Muscle of back (tissue), 11 donors: ENCODE measurements around the gene ITPK1. TPM values are rescaled to one million over a fixed set of nuclear protein-coding genes. Genes with fewer than 3 reads are reported as not detected.
"Not testable (repeated sequence)": the region's sequence is repeated elsewhere in the genome, so short reads cannot be mapped to it uniquely, and the experiment has no call there.

Experiments
- DNase-seq, 3 donors: peaks; one replicate each; pipeline versions ENCODE4 v3.0.0 to v3.0.0-alpha.2; 2013
- polyA plus RNA-seq, 10 donors: library from polyadenylated mRNA; unstranded; fragments of 120-200 nt; gene quantifications; one replicate each; pipeline ENCODE4 v1.2.1, GENCODE V29; 2013; ENCODE audit not compliant: insufficient read length in 10 of 10

Gene ITPK1
- polyA plus RNA-seq, 10 donors: 10.0 to 21.2 (median 14.4) TPM

GRCh38 chr14:93132472-93133065 is 16.8 kb upstream of the ITPK1 start:
- DNase-seq: peak in 1 of 3 donors; percentile 26

DNA sequence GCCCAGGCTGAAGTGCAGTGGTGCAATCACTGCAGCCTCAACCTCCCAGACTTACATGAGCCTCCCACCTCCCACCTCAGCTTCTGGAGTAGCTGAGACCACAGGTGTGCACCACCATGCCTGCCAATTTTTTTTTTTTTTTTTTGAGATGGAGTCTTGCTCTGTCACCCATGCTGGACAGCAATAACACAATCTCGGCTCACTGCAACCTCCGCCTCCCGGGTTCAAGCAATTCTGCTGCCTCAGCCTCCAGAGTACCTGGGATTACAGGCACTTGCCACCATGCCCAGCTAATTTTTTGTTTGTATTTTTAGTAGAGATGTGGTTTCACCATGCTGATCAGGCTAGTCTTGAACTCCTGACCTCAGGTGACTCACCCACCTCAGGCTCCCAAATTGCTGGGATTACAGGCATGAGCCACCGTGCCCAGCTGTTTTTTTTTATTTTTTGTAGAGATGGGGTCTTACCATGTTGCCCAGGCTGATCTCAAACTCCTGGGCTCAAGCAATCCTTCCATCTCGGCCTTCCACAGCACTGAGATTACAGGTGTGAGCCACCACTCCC is 15.6 kb upstream of the ITPK1 start:
- DNase-seq: not testable (repeated sequence)

- DNase-seq: no peak
These were observed 13.2 kb upstream of the ITPK1 start for GRCh38 chr14:93128725-93129459.

GRCh38 chr14:93126111-93126510 is 10.4 kb upstream of the ITPK1 start:
- no peak for DNase-seq

DNA sequence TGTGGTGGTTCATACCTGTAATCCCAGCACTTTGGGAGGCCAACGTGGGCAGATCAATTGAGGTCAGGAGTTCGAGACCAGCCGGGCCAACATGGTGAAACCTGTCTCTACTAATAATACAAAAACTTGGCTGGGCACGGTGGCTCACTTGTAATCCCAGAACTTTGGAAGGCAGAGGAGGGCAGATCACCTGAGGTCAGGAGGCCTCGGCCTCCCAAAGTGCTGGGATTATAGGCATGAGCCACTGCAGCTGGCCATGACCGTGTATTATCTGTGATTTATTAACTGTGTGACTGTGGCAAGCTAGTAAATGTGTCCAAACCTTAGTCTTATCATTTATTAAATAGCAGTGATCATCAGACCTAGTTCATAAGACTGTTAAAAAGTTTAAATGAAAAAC is 7.1 kb upstream of the ITPK1 start:
- DNase-seq: no peak

GRCh38 chr14:93121030-93121834 is 5.5 kb upstream of the ITPK1 start:
- no peak for DNase-seq

DNA sequence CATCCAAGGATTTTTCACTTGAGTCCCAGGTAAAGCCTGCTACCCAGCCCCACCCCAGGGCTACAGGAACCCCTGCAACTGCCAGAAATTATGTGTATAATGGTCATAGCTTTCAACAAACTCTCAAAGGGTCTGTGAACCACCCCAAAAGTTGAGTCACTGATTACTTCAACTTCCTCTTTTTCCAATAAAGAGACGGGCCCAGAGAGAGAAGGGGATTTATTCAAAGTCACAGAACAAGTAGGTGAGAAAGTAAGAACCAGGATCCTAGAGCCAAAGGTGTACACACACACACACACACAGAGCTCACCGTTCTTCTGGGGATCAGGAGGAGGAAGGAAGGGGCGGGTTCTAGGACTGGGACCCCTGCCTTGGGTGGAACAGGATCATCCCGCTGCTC is 4.8 kb upstream of the ITPK1 start:
- DNase-seq: no peak

GRCh38 chr14:93116676-93117200 is 1.0 kb upstream of the ITPK1 start:
- no peak for DNase-seq

GRCh38 chr14:93115069-93115820 is 480 bp downstream of the ITPK1 start:
- peak; percentile 84 to 94 (median 89) for DNase-seq

DNA sequence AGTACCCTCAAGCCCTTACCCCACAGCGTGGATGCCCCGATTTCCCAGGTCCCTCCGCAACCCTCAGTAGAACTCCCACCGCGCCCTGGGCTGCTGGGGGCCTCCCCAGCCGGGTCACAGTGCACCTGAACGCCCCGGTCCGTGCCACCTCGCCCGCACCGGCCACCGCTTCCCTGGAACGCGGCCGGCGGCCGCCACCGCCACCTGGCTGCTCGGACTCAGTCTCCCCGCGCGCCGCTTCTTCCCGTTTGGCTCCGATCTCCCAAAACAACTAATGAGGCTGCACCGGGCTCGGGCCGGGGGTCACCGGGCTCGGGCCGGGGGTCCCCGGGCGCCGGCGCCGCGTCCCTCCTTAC is 1.0 kb downstream of the ITPK1 start:
- no peak for DNase-seq

GRCh38 chr14:93114068-93114710 is 1.5 kb downstream of the ITPK1 start:
- DNase-seq: peak in 1 of 3 donors; percentile 37

- no peak for DNase-seq
These were observed 2.1 kb downstream of the ITPK1 start for GRCh38 chr14:93113678-93114067.

- DNase-seq: peak; percentile 69 to 84 (median 84)
These were observed 2.6 kb downstream of the ITPK1 start for GRCh38 chr14:93112891-93113677.

GRCh38 chr14:93111541-93111940 is 4.2 kb downstream of the ITPK1 start:
- DNase-seq: not testable (repeated sequence)

DNA sequence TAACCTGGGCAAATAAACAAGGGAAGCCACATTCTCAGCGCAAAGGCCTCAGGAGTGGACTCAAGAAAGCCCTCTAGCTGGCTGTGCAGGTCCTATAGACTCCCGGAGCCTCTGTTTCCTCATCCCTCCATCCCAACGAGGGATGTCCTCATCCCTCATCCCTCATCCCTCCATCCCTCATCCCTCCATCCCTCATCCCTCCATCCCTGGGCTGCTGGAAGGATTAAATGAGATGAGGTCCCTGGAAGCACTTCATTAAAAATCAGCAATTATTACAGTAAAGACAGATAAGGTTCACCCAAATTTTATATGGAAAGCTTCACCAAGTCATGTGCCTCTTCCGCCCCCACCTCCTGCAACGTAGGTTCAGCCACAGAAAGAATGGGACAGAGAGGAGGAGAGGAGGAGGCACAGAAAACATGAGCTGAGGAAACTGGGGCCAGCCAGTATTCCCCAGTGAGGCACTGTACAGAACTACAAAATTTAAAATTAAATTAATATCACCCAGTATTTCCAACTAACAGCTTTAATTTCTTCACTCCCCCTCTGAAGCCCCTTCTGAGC is 4.8 kb downstream of the ITPK1 start:
- DNase-seq: no peak

DNA sequence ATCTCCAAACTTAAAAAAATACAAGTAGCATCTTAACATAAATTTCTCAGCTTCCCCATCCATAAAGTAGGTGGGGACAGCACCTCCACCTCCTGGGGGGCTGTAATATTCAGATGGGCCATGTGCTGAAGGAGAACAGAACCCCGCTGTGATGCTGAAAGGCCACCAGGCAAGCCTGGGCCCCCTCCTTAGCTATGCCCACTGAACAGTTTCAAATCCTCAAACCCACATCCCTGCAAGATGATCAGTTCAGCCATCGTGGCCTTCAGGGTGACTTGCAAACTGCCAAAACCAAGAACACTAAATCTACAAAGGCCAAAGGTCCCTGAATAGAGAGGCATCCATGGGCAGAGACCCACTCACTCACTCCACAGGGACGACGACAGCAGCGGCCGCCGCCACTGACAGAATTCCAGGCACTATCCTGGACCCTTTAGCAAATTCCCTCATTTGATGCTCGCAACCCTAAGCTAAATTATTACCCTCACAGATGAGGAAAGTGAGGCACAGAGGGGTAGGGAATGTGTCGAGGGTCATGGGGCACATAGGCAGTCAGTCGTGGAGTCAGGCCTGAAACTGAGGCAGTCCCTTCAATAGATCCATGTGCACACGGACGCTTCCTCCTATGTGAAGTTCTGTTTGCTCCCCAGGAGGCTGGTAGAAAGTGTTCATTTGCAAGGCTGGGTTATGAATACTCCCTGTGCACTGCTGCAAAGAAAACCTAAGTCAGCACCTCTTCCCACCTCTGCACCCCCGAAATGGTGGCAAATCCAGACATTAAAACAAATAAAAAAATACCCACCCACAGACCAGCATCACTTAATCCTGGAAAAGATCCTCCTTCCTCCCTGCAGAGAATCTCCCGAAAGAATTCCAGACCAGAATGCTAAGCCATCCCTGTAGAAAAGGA is 5.9 kb downstream of the ITPK1 start:
- DNase-seq: no peak

- no peak for DNase-seq
These were observed 7.6 kb downstream of the ITPK1 start for GRCh38 chr14:93108105-93108504.

DNA sequence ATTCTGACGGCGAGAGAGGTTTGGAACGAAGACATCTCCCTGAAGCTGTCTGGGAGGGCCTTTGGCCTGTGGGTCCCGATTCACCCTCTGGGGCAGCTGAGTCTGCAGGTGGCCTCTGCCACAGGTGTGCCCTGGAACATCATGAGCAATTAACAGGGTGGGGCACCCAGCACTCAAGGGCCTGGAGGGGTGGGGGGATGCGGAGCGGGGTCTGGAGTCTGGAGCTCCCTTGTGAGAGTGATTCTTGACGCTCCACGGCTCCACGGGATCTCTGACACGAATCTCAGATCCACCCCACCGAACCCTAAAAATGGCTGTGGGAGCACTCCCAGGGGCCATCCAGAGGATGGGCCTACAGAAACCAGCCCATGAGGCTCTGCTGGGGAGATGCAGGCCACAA is 8.3 kb downstream of the ITPK1 start:
- no peak for DNase-seq
